Left ventricle myocardium inferior (tissue), 1 donor: Measurements from ENCODE around the gene RFX2. TPM values are rescaled to one million over a fixed set of nuclear protein-coding genes. Genes with fewer than 3 reads are reported as not detected.

Source experiments
- DNase-seq: peaks from one replicate; pipeline ENCODE4 v3.0.0-alpha.2; 2020
- H3K27ac ChIP-seq: fragments of 200-600 bp; replicated peaks from 2 replicates; pipeline ENCODE4 v1.8.0; 2021
- H3K27me3 ChIP-seq: fragments of 200-600 bp; 2 replicates; pipeline ENCODE4 v1.8.0; 2021; ENCODE audit warnings: low read depth
- H3K36me3 ChIP-seq: fragments of 200-600 bp; 2 replicates; pipeline ENCODE4 v1.8.0; 2021
- H3K4me1 ChIP-seq: fragments of 200-600 bp; 2 replicates; pipeline ENCODE4 v1.8.0; 2021
- H3K4me3 ChIP-seq: fragments of 200-600 bp; 2 replicates; pipeline ENCODE4 v1.8.0; 2021; ENCODE audit warnings: mild to moderate bottlenecking, moderate library complexity
- H3K9me3 ChIP-seq: fragments of 200-600 bp; replicated peaks from 2 replicates; pipeline ENCODE4 v1.8.0; 2021
- intact Hi-C: fragments of 100-400 bp; cut with micrococcal nuclease; formaldehyde crosslinking; loops from one replicate; pipeline ENCODE4 v1.11.0; 2022
- total RNA-seq: library from RNA; stranded (reverse); fragmentation: NEBNext Ultra II Directional; extraction: Animal tissue kit (Norgen Biotek cat#: 25700); gene quantifications from one replicate; pipeline ENCODE4 v1.2.1, GENCODE V29; 2021
- TF ChIP-seq, protein P1 (sequence below): fragments of 200-600 bp; IDR thresholded peaks from 2 replicates; pipeline ENCODE4 v1.8.0; 2021; ENCODE audit warnings: antibody characterized with exemption, mild to moderate bottlenecking, borderline replicate concordance
- donor health status: DM: no; HTN: yes; CAD: no; lungs with severe emphysema.

RFX2 gene
- total RNA-seq, 1 donor from 2014 or later, result 6.1 TPM

GRCh38 chr19:6066661-6067646 is 43.3 kb downstream of the RFX2 start:
- H3K9me3 ChIP-seq, result no peaks in the 10 kb centered on the region
- peaks cover 70% of the 10 kb centered on the region for H3K4me1 ChIP-seq
- H3K27ac ChIP-seq, result peak overlapping the region; percentile 85
- peak overlapping the region; percentile 28 for H3K4me3 ChIP-seq
- intact Hi-C loops, result loop anchor here (5.0 kb wide), 1 partner anchor 40 kb away; no protein-coding TSS in a partner anchor
- H3K36me3 ChIP-seq, result no peaks in the 10 kb centered on the region
- TF ChIP-seq, protein P1, sequence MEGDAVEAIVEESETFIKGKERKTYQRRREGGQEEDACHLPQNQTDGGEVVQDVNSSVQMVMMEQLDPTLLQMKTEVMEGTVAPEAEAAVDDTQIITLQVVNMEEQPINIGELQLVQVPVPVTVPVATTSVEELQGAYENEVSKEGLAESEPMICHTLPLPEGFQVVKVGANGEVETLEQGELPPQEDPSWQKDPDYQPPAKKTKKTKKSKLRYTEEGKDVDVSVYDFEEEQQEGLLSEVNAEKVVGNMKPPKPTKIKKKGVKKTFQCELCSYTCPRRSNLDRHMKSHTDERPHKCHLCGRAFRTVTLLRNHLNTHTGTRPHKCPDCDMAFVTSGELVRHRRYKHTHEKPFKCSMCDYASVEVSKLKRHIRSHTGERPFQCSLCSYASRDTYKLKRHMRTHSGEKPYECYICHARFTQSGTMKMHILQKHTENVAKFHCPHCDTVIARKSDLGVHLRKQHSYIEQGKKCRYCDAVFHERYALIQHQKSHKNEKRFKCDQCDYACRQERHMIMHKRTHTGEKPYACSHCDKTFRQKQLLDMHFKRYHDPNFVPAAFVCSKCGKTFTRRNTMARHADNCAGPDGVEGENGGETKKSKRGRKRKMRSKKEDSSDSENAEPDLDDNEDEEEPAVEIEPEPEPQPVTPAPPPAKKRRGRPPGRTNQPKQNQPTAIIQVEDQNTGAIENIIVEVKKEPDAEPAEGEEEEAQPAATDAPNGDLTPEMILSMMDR, result no peak
- DNase-seq, result peak; percentile 93
- no peaks in the 10 kb centered on the region for H3K27me3 ChIP-seq

DNA sequence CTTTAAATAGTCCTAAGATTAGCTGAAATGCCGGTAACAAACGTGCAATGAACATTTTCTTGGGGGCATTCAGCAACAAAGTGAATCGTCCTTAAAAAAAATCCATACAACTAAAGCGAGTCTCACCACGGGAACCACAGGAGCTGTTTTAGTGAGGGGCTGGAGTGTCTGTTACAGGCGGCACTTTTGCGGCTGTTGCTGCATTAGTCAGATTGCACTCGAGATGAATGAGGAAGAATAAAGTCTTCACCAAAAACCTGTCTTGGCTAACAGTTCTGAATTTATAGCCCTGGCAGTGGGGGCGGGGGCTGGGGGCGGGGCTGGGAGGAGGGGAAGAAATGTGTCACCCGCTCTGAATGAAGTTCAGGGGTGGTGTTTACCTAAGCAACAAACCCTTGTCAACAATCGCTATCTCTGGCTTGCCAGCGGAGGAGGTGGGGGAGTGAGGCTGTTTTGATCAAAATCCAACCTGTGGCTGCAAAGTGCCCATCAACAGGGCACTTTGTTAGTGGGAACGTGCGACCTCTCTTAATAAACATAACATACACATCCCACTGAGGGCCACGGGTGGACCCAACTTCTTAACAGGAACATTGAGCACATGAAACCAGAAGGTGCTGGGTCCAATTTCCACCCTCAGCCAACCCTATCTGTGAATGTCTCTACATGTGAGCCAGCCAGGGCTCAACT is 44.5 kb downstream of the RFX2 start:
- peaks cover 82% of the 10 kb centered on the region for H3K4me1 ChIP-seq
- TF ChIP-seq, protein P1, result no peak
- peak; percentile 43 for DNase-seq
- H3K27me3 ChIP-seq, result no peaks in the 10 kb centered on the region
- intact Hi-C loops, result loop anchor here (5.0 kb wide), 1 partner anchor 41 kb away; no protein-coding TSS in a partner anchor
- peak overlapping the region; percentile 14 for H3K4me3 ChIP-seq
- no peaks in the 10 kb centered on the region for H3K36me3 ChIP-seq
- H3K27ac ChIP-seq, result peak overlapping the region; percentile 85
- no peaks in the 10 kb centered on the region for H3K9me3 ChIP-seq

- peaks cover 95% of the 10 kb centered on the region for H3K4me1 ChIP-seq
- peak overlapping the region; percentile 85 for H3K27ac ChIP-seq
- H3K27me3 ChIP-seq, result no peaks in the 10 kb centered on the region
- H3K36me3 ChIP-seq, result no peaks in the 10 kb centered on the region
- no peak overlapping the region for H3K4me3 ChIP-seq
- TF ChIP-seq, protein P1, result no peak
- intact Hi-C loops, result loop anchor here (5.0 kb wide), 1 partner anchor 43 kb away; no protein-coding TSS in a partner anchor
- H3K9me3 ChIP-seq, result no peaks in the 10 kb centered on the region
- no peak for DNase-seq
Measured at GRCh38 chr19:6064336-6065073, 45.8 kb downstream of the RFX2 start.

DNA sequence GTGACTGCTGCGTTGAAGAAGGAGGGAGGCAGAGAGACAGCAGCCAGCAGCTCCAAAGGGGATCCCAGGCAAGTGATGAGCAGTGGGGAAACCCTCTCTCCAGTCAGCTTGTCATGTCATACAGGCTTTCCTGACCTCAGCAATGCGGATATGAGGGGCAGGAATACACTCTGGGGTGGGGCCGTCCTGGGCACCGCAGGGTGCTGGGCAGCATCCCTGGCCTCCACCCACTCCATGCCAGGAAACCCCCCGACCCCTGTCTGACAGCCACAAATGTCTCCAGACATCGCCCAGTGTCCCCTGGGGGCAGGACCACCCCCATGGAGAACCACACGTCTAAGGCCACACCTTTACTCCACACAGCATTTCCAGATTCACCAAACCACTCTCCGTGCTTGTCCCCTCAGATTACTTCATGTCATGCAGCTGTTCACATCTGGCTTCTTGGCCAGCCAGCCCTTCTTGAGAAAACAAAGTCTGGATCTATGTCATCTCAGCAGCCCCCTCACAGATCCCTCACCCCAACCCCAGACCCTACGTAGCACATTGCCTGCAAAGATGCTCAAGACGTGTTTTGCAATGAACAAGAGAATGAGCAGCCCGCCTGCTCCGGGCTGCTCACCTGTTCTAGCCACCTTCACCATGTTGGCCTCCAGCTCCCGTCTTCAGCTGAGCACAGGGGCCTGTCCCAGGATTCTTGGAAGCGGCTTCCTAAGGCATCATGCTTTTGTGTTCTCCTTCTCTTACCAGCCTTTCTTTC is 46.5 kb downstream of the RFX2 start:
- TF ChIP-seq, protein P1, result no peak
- Histone ChIP-seq H3K9me3 (no peaks in the 10 kb centered on the region), H3K4me3 (no peak overlapping the region), H3K4me1 (peaks cover 97% of the 10 kb centered on the region), H3K27ac (peak overlapping the region; percentile 85), H3K36me3 (no peaks in the 10 kb centered on the region), H3K27me3 (no peaks in the 10 kb centered on the region)
- no peak for DNase-seq
- intact Hi-C loops, result no loop called here
